Esophagus squamous epithelium (tissue), 4 donors: ENCODE measurements around the gene AGTRAP.

Experiments
- POLR2A ChIP-seq, 4 donors: fragments of 450-650 bp; IDR thresholded peaks; one replicate each; pipeline ENCODE4 v1.6.1; 2017; ENCODE audit warnings: antibody characterized with exemption in 4 of 4, mild to moderate bottlenecking in 4 of 4, moderate library complexity in 3 of 4
- TF ChIP-seq, protein P1 (sequence below), 6 experiments: fragments of 450-650 bp in 4 of 6; fragments of 200-600 bp in 2 of 6; sonication (generic) in 2 of 6; IDR thresholded peaks; one replicate each; pipeline ENCODE4 v1.5.1; 2016 to 2019; ENCODE audit warnings: antibody characterized with exemption in 6 of 6, mild to moderate bottlenecking in 4 of 6, moderate library complexity in 4 of 6

DNA sequence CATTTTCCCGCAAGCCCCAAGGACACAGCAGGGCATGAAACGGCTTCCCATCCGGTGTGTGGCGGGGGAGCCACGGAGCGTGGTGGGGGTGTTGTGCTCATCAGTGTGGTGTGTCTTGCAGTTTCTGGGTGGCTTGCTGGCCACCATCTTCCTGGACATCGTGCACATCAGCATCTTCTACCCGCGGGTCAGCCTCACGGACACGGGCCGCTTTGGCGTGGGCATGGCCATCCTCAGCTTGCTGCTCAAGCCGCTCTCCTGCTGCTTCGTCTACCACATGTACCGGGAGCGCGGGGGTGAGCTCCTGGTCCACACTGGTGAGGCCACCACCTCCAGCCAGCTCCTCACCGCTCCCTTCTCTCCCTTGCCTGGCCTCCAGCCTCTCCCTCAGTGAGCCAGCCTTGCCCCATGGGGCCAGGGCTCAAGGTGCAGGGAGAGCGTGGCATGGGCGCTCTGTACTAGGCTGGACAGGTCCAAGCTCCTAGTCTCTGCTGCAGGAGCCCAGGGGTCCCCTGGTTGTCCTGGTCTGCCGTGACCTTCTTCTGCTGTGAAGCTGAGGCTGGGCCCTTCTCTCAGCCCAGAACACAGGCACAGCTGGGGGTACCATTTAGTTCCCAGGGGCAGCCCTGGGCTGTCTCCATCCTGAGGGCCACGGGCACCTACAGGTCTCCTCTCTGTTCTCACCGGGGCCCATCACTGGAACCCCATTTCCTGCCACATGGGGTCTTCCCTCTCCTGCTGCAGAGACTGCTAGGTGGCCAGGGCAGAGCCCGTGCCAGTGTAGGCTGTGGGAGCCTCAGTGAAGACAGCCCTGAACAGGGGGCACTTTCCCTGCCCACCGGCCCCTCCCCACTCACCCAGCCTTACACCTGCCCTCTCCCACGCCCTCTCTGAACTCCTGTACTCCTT lies 12.6 kb downstream of the AGTRAP start:
- TF ChIP-seq, protein P1, sequence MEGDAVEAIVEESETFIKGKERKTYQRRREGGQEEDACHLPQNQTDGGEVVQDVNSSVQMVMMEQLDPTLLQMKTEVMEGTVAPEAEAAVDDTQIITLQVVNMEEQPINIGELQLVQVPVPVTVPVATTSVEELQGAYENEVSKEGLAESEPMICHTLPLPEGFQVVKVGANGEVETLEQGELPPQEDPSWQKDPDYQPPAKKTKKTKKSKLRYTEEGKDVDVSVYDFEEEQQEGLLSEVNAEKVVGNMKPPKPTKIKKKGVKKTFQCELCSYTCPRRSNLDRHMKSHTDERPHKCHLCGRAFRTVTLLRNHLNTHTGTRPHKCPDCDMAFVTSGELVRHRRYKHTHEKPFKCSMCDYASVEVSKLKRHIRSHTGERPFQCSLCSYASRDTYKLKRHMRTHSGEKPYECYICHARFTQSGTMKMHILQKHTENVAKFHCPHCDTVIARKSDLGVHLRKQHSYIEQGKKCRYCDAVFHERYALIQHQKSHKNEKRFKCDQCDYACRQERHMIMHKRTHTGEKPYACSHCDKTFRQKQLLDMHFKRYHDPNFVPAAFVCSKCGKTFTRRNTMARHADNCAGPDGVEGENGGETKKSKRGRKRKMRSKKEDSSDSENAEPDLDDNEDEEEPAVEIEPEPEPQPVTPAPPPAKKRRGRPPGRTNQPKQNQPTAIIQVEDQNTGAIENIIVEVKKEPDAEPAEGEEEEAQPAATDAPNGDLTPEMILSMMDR (IDR thresholded peaks at IDR 0.05) = no peak
- no peak for TF ChIP-seq POLR2A (IDR thresholded peaks at IDR 0.05)
